ENCODE results near the gene CLEC4G. TPM values are rescaled to one million over a fixed set of nuclear protein-coding genes. Genes with fewer than 3 reads are reported as not detected.
A peak's percentile ranks its signal among the peaks of the same experiment; 100 is the strongest.

The CLEC4G gene
- total and polyA plus RNA-seq, 2 of the 13 experiments (the other 11 are each of a cell fraction or from before 2014, with no cell fraction given), result not detected

DNA sequence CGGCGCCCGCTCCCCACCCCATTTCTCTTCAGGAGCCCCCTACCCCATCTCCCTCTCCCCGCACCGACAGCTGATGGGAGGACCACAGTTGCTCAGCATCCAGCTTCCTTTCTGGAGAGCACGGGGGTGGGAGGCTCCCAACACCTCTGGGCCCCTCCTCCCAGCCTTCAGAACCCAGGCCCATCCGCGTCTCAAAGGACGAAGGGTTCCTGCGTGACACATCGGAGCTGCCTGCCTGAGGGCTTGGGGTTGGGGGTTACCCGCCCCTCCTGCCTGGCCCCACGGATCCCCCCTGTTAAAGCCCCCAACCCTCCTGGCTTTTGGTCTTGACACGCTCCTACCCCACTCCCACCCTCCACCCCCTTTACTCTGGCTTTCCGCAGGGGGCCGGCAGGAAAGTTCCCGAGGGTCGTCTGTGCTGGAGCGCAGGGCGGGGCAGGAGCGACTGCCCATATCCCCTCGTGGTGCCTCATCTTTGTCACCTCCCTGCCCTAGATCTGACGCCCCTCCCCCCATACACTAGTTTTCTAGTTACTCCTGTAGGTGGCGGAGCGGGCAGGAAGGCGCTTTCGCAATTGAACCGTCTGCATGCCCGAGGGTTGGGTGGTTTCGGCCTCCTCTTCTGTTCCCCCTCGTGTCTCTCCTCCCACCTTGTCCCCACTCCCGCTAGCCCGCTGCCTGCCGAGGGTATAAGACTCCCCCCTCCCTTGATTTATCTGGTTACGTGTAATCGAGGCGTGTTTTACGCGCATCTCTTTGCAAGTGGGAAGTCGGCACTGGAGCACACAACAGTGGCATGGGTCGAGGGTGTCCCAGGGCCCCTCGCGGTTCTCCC lies 50.4 kb downstream of the CLEC4G start (continued):
- TF ChIP-seq, protein P1, sequence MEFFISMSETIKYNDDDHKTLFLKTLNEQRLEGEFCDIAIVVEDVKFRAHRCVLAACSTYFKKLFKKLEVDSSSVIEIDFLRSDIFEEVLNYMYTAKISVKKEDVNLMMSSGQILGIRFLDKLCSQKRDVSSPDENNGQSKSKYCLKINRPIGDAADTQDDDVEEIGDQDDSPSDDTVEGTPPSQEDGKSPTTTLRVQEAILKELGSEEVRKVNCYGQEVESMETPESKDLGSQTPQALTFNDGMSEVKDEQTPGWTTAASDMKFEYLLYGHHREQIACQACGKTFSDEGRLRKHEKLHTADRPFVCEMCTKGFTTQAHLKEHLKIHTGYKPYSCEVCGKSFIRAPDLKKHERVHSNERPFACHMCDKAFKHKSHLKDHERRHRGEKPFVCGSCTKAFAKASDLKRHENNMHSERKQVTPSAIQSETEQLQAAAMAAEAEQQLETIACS (CRISPR knock-in tag; IDR thresholded peaks at IDR 0.05), result no peak
- 0 out of 2 replicates have a peak, but pooled peaks have one; percentile 35 for TF ChIP-seq HDAC1 (CRISPR knock-in tag; IDR thresholded peaks at IDR 0.05)
- TF ChIP-seq, protein P2, sequence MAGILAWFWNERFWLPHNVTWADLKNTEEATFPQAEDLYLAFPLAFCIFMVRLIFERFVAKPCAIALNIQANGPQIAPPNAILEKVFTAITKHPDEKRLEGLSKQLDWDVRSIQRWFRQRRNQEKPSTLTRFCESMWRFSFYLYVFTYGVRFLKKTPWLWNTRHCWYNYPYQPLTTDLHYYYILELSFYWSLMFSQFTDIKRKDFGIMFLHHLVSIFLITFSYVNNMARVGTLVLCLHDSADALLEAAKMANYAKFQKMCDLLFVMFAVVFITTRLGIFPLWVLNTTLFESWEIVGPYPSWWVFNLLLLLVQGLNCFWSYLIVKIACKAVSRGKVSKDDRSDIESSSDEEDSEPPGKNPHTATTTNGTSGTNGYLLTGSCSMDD (CRISPR knock-in tag; IDR thresholded peaks at IDR 0.05), result no peak
- peak; percentile 29; the same call in 1 of the 2 replicates for TF ChIP-seq ZNF263 (CRISPR knock-in tag; IDR thresholded peaks at IDR 0.05)
- TF ChIP-seq ZBTB1 (CRISPR knock-in tag; IDR thresholded peaks at IDR 0.05; ENCODE audit: borderline replicate concordance), result no peak
- TF ChIP-seq KDM6A (CRISPR knock-in tag; IDR thresholded peaks at IDR 0.05; ENCODE audit: low read depth), result no peak
- TF ChIP-seq NAIF1 (CRISPR knock-in tag; IDR thresholded peaks at IDR 0.05; ENCODE audit: borderline replicate concordance), result 0 out of 2 replicates have a peak, but pooled peaks have one; percentile 2
- TF ChIP-seq, protein P3, sequence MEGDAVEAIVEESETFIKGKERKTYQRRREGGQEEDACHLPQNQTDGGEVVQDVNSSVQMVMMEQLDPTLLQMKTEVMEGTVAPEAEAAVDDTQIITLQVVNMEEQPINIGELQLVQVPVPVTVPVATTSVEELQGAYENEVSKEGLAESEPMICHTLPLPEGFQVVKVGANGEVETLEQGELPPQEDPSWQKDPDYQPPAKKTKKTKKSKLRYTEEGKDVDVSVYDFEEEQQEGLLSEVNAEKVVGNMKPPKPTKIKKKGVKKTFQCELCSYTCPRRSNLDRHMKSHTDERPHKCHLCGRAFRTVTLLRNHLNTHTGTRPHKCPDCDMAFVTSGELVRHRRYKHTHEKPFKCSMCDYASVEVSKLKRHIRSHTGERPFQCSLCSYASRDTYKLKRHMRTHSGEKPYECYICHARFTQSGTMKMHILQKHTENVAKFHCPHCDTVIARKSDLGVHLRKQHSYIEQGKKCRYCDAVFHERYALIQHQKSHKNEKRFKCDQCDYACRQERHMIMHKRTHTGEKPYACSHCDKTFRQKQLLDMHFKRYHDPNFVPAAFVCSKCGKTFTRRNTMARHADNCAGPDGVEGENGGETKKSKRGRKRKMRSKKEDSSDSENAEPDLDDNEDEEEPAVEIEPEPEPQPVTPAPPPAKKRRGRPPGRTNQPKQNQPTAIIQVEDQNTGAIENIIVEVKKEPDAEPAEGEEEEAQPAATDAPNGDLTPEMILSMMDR (CRISPR knock-in tag; IDR thresholded peaks at IDR 0.05), result peak; percentile 74
- TF ChIP-seq ZNF558 (CRISPR knock-in tag; IDR thresholded peaks at IDR 0.05; ENCODE audit: borderline replicate concordance), result 0 out of 2 replicates have a peak, but pooled peaks have one; percentile 16
- TF ChIP-seq ATF7 (IDR thresholded peaks at IDR 0.05), result no peak
- no peak for TF ChIP-seq ATF7 (CRISPR knock-in tag; IDR thresholded peaks at IDR 0.05)
- TF ChIP-seq, protein P4, sequence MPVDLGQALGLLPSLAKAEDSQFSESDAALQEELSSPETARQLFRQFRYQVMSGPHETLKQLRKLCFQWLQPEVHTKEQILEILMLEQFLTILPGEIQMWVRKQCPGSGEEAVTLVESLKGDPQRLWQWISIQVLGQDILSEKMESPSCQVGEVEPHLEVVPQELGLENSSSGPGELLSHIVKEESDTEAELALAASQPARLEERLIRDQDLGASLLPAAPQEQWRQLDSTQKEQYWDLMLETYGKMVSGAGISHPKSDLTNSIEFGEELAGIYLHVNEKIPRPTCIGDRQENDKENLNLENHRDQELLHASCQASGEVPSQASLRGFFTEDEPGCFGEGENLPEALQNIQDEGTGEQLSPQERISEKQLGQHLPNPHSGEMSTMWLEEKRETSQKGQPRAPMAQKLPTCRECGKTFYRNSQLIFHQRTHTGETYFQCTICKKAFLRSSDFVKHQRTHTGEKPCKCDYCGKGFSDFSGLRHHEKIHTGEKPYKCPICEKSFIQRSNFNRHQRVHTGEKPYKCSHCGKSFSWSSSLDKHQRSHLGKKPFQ (CRISPR knock-in tag; IDR thresholded peaks at IDR 0.05; ENCODE audit: insufficient replicate concordance), result no peak
- TF ChIP-seq POLR2A (IDR thresholded peaks at IDR 0.05; ENCODE audit: insufficient read depth in 1 of 2, low read depth in 2 of 2, low read length in 2 of 2), result no peak
- 0 out of 2 replicates have a peak, but pooled peaks have one; percentile 43 for TF ChIP-seq REPIN1 (CRISPR knock-in tag; IDR thresholded peaks at IDR 0.05; ENCODE audit: borderline replicate concordance, low read depth)
- TF ChIP-seq EHMT2 (IDR thresholded peaks at IDR 0.05; ENCODE audit: borderline replicate concordance, low read depth, low read length), result no peak
- TF ChIP-seq, protein P5, sequence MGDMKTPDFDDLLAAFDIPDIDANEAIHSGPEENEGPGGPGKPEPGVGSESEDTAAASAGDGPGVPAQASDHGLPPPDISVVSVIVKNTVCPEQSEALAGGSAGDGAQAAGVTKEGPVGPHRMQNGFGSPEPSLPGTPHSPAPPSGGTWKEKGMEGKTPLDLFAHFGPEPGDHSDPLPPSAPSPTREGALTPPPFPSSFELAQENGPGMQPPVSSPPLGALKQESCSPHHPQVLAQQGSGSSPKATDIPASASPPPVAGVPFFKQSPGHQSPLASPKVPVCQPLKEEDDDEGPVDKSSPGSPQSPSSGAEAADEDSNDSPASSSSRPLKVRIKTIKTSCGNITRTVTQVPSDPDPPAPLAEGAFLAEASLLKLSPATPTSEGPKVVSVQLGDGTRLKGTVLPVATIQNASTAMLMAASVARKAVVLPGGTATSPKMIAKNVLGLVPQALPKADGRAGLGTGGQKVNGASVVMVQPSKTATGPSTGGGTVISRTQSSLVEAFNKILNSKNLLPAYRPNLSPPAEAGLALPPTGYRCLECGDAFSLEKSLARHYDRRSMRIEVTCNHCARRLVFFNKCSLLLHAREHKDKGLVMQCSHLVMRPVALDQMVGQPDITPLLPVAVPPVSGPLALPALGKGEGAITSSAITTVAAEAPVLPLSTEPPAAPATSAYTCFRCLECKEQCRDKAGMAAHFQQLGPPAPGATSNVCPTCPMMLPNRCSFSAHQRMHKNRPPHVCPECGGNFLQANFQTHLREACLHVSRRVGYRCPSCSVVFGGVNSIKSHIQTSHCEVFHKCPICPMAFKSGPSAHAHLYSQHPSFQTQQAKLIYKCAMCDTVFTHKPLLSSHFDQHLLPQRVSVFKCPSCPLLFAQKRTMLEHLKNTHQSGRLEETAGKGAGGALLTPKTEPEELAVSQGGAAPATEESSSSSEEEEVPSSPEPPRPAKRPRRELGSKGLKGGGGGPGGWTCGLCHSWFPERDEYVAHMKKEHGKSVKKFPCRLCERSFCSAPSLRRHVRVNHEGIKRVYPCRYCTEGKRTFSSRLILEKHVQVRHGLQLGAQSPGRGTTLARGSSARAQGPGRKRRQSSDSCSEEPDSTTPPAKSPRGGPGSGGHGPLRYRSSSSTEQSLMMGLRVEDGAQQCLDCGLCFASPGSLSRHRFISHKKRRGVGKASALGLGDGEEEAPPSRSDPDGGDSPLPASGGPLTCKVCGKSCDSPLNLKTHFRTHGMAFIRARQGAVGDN (CRISPR knock-in tag; IDR thresholded peaks at IDR 0.05), result no peak
- TF ChIP-seq ZNF253 (CRISPR knock-in tag; IDR thresholded peaks at IDR 0.05; ENCODE audit: borderline replicate concordance), result no peak
- TF ChIP-seq ZNF816 (CRISPR knock-in tag; IDR thresholded peaks at IDR 0.05; ENCODE audit: borderline replicate concordance), result no peak
- TF ChIP-seq RBM22 (optimal IDR thresholded peaks at IDR 0.05; ENCODE audit: low read length), result no peak
